Dermis blood vessel endothelial cell (primary cell): Measurements from ENCODE around the gene ANGPTL4. TPM values are rescaled to one million over a fixed set of nuclear protein-coding genes. Genes with fewer than 3 reads are reported as not detected.
"Not testable (repeated sequence)": the region's sequence is repeated elsewhere in the genome, so short reads cannot be mapped to it uniquely, and the experiment has no call there.

Source experiments
- DNase-seq: peaks from one replicate; pipeline ENCODE4 v3.0.0; 2010
- total RNA-seq: library from RNA; depleted of rRNA; stranded (reverse); fragments of >200 nt; gene quantifications from 2 replicates; pipeline ENCODE4 v1.2.3, GENCODE V29; 2014

The ANGPTL4 gene
- total RNA-seq, 1 donor from 2014 or later = 8.7 TPM

GRCh38 chr19:8334458-8335342 lies 29.3 kb upstream of the ANGPTL4 start:
- DNase-seq = no peak

DNA sequence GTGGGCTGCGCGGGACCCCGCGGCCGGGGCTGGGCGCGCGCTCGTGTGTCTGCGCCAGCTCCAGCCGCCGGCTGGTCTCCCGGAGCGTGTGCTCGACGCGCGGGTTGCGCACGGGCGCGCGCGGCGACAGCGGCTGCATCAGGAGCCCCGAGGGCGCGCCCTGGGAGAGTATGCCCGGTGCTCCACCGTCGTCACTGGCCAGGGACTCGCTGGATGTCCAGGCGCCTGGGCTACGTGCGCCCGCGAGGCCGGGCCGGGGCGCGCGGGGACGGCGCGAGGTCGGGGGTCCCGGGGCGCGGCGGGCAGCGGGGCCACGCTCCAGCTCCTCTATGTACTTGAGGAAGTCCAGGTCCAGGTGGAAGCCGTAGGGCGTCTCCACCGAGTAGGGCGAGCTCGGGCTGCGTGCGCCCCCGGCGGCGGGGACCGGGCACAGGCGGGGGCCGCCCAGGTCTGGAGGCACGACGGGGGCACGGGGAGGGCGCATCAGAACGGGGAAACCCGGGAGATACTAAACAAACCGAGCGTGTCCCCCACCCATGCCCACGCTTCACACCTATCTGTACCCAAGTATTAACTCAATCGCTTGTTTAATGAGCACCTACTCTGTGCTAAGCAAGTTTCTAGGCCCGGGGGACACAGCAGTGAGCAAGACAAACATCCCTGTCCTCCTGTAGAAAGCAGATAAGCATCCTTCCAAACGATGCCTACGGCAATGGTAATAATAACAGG lies 28.4 kb upstream of the ANGPTL4 start:
- DNase-seq = no peak

DNA sequence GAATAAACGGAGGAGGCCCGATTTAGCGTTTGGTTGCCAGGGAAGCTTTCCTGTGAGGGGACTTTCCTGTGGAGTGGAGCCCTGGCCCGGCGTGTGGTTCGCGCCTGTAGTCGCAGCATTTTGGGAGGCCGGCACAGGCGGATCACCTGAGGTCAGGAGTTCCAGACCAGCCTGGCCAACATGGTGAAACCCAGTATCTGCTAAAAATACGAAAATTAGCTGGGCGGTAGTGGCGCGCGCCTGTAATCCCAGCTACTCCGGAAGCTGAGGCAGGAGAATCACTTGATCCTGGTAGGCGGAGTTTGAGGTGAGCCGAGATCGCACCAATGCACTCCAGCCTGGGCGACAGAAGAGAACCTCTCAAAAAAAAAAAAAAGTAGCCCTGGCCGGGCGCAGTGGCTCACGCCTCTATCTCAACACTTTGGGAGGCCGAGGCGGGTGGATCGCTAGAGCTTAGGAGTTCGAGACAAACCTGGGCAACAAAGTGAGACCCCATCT lies 27.8 kb upstream of the ANGPTL4 start:
- DNase-seq = peak; percentile 45

DNA sequence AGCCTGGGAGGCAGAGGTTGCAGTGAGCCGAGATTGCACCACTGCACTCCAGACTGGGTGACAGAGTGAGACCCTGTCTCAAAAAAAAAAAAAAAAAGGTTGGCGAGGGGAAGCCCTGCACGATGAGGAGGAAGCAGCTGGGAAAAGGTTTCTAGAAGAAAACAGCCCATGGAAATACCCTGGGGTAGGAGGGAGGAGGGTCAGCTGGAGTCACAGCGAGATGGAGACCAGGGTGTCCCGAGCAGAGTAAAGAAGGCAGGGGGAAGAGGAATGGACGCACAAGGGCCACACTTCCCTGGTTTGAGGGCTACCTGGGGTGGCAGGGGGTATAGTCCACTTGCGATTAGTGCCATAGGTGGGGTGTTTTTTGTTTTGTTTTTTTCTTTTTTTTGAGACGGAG lies 27.3 kb upstream of the ANGPTL4 start:
- peak; percentile 58 for DNase-seq

- no peak for DNase-seq
Measured at GRCh38 chr19:8337728-8338127, 26.2 kb upstream of the ANGPTL4 start.

- no peak for DNase-seq
Measured at GRCh38 chr19:8338835-8339234, 25.1 kb upstream of the ANGPTL4 start.

- DNase-seq = peak; percentile 95
Measured at GRCh38 chr19:8340341-8341096, 23.4 kb upstream of the ANGPTL4 start.

- not testable (repeated sequence) for DNase-seq
Measured at GRCh38 chr19:8341504-8341903, 22.5 kb upstream of the ANGPTL4 start.

DNA sequence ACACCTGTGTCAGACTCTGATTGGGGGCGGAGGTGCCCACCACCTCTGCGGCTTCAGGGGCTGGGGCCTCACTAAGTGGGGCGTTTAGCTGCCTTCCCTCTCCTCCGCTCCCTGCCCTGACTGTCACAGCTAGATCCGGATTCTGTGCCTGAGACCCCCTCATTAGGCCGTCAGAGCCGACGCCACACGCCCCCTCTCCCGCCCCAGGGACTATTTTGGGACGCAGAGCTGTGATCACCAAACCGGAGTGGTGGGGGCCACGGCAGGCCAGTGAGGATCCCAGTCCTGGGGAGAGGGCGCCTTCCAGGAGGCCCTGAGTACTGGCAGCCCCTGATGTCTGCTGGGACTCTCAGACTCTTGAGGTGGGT lies 21.7 kb upstream of the ANGPTL4 start:
- DNase-seq = no peak

DNA sequence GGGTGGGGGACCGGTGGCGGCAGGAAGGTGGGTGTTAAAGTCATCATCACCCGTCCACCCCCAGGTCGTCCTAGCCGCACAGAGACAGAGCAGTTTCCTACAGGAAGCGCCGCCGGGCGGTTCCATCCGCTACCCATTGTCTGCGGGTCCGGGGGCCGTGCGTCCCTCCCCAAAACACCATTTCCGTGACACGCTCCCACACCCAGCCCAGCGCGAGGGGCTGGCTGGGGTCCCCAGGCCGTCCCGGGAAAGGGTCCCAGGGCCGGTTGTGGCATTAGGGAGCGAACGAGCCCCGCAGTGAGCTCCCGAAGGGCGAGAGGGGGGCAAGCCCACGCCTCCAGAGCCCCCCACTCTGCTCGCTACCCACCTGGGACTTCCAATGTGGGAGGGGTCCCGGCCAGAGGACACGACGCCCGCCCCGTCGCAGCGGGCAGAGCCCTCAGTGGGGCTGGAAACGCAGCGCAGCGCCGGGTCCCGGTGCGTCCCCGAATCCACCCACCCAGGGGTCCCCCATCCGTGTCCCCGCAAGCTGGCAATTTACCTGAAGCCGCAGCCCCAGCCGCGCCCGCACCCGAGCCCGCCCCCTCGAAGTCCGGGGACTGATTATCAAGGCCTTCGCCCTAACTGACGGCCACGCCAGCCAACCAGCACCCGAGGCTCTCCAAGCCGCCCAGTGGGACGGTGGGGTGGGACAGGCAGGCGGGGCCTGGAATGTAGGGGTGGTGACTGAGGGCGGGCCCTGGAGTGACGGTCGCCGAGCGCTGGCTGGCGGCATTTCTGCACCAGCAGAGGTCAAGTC lies 21.1 kb upstream of the ANGPTL4 start, which contains the start of gene KANK3:
Gene KANK3 (minus strand): TSS at position 579 of the 799 bp plus-strand sequence. CDS start 5,434 bp downstream, outside the sequence.
- DNase-seq = peak; percentile 99

GRCh38 chr19:8343483-8343844 lies 20.5 kb upstream of the ANGPTL4 start:
- DNase-seq = no peak

DNA sequence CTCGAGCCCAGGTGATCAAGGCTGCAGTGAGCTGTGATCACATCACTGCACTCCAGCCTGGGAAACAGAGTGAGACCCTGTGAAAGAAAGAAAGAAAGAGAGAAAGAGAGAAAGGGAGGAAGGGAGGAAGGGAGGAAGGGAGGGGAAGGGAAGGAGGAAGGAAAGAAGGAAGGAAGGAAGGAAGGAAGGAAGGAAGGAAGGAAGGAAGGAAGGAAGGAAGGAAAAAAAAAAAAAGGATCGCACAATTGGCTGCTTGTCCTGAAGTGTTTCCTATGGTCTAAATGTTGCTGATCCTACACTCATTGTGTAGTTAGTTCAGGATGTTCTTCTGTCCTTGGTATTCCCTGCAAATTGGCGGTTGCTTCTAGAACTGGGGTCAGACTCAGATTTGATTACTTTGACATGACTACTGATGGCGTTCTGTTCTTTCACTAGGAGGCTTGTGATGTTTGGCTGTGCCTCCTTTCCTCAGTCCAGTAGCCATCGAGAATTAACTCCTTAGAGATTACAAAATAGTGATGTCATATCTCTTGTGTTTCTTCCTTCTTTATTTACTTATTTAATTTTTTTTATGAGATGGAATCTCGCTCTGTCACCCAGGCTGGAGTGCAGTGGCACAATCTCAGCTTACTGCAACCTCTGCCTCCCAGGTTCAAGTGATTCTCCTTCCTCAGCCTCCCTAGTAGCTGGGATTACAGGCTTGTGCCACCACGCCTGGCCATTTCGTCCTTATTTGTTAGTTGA lies 14.2 kb upstream of the ANGPTL4 start:
- not testable (repeated sequence) for DNase-seq

GRCh38 chr19:8352134-8352827 lies 11.7 kb upstream of the ANGPTL4 start:
- no peak for DNase-seq

DNA sequence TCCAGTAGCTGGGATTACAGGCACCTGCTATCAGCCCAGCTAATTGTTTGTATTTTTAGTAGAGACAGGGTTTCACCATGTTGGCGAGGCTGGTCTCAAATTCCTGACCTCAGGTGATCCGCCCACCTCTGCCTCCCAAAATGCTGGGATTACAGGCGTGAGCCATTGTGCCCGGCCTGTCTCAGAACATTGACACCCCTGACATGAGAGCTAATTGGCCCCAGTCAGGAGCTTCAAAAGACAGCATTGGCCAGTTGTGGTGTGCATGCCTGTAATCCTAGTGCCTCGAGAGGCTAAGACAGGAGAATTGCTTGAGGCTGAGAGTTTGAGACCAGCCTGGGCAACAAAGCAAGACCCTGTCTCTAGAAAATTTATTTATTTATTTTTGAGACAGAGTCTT lies 11.1 kb upstream of the ANGPTL4 start:
- not testable (repeated sequence) for DNase-seq

DNA sequence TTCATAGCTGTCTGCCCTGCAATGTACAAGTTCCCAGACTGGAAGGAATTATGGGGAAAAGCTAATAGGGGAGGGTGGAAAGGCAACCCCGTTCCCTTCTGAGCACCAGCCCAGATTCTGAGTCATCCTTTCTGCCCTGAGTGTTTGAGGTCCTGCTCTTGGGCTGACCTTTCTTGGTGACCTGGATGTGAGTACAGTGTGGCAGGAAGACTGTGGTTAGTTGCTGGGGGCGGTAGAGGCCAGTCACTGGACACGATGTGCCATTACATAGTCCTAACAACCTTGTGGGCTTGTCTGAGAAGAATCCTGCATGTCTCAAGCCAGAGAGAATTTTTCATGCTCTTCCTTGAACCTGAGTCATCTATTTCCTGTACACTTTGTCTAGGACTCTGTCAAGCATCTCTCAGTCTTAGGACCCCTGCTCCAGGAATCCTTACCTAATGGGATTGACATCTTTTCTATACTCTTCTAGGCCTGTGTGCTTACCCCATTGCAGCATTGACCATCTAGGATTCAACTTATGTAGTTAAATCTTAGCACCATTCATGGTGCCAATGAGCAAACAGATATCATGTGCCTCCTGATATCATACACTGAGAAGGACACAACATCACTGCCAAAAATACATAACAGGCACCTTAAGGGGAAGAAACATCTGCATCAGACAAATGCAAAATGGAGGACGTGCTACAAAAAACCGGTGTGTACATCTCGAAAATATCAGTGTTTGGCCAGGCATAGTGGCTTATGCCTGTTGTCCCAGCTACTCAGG lies 8.1 kb upstream of the ANGPTL4 start:
- DNase-seq = peak; percentile 98

- DNase-seq = peak; percentile 13
Measured at GRCh38 chr19:8357007-8357521, 6.9 kb upstream of the ANGPTL4 start.

- DNase-seq = no peak
Measured at GRCh38 chr19:8358948-8359347, 5.0 kb upstream of the ANGPTL4 start.

DNA sequence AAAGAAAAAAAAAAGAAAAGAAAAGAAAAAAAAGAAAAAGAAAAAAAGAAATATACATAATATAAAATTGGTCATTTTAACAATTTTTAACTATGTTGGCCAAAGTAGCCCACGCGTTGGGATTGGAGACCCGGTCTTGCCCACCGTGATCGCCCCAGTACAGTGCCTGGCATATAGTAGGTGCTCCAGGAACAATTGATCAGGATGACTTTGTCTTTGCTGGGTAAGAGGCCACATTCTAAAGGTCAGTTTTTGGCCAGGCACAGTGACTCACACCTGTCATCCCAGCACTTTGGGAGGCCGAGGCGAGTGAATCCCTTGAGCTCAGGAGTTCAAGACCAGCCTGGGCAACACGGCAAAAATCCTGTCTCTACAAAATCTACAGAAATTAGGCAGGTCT lies 3.8 kb upstream of the ANGPTL4 start:
- no peak for DNase-seq
